HG03342 (cell line): ENCODE results near the gene EDA.
"Not testable (repeated sequence)": the region's sequence is repeated elsewhere in the genome, so short reads cannot be mapped to it uniquely, and the experiment has no call there.

ENCODE experiments used
- ATAC-seq: cut with Tn5 transposase; IDR thresholded peaks from one replicate; pipeline ENCODE4 v1.9.1; 2021; ENCODE audit warnings: mild to moderate bottlenecking, moderate library complexity; ENCODE audit not compliant: unreplicated experiment

Gene EDA

DNA sequence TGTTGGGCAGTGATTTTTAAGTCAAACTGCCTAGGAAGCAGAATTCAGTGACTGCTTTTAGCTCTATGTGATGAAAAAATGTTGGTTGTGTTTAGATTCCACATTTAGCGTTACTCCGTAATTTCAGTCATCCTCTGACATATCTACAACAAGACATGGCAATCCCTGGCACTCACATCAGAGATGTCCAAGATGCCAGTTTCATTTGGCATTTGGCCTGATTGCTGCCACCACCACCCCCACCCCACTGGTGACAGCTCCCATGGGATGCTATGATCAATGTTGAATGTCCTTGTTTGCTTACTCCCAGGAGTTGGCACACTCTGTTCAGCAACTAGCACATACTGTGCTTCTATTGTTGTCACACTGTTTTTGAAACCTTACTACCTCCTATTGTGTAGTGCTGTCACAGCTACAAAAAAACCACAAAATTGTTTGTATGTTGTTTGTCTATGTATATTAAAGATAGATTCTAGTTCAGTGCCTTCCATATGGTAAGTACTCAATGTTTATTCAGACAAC, 332.4 kb downstream of the EDA start:
- ATAC-seq: no peak

DNA sequence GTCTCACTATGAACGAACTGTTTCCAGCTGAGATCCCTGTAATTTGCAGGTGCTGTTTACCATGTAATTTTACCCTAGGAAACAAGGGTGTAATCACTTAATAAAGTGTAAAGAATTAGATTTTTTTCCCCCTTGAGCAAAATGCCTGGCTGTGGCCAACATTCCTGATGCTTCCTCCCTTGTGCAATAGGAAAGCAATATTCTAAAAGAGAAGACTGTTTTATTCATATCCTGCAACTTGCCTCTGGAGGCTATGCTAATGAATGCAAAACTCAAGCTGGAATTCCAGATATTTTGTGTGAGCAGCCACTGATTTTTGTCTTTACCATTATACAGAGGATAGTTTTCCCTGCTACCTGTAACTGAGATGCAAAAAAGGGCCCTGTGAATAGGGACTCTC, 335.8 kb downstream of the EDA start:
- no peak for ATAC-seq

GRCh38 chrX:69959712-69960111, 343.8 kb downstream of the EDA start:
- no peak for ATAC-seq

- no peak for ATAC-seq
Measured at GRCh38 chrX:69961365-69962072, 345.6 kb downstream of the EDA start.

DNA sequence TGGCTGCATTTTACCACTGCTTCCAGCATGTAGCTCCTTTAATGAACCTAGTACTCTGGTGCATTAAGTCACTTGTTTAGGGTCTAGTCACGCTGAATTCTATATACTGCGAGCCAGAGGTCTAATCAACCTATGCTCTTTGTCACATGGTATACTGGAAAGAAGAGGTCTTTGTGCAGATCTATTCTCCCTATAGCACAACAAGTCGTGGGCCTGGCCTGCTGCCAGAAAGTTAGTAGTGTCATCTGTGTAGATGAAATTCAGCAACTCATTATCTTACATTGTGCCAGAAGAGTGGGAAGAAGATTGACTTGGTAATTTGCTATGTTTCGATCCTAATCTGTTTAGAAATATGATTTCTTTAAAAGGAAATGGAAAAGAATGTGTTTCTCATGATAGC, 353.0 kb downstream of the EDA start:
- ATAC-seq: no peak

- ATAC-seq: no peak
Measured at GRCh38 chrX:69969460-69969859, 353.5 kb downstream of the EDA start.

- ATAC-seq: no peak
Measured at GRCh38 chrX:69987691-69988090, 371.8 kb downstream of the EDA start.

DNA sequence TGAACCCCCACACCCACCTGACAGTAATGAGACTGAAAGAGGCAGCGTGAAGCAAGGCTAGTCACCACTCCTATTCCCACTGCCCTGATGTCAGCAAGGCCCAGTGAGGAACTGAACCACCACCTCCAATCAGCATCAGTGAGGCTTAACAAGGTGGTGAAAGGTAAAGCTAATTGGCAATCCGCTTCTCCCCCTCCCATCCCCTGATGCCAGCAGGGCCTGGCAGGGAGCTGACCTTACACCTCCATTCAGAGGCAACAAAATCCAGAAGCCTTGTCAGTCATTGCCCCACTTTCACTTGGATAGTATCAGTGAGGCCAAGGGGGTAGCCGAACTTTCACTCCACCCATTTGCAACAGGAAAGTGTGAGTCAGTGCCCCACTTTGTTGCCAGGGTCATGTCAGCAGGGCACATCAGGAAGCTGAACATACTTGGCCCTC, 373.1 kb downstream of the EDA start:
- no peak for ATAC-seq

DNA sequence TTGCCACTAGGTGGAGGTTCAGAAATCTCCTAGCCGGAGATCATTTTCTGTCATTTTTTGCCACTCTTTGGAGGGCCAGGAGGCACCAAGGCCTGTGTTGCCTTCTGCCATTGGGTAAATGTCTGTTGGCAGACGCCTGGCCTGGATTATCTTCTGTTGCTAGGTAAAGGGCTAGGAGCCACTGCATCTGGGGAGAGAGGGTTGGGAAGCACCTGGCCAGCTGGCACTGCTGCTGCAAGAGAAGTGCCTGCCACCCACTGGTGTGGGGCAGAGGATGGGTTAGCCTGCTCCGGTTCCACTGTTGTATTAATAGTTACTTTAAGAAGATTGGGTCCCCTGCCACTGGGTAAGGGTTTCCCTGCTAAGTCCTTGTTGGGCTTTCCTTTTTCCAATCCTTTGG, 375.8 kb downstream of the EDA start:
- no peak for ATAC-seq

DNA sequence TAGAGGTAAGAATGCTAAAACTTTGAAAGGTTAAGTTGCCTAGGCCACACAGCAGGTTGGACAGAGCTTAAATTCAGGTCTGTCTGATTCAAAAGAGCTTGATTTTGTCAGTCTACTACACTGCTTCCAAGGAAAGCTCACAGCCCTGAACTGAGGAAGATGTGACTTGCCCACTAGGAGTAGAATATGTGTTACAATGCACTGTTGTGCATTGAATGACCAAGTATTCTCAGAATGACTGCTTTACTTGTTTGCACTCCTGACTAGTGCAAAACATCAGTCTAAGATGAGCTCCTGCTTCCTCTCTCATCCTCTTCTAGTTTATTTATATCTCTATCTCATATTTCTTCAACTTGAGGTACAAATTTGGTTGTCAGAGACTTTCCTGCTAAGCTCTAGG, 377.6 kb downstream of the EDA start:
- ATAC-seq: no peak

- ATAC-seq: no peak
Measured at GRCh38 chrX:69995362-69996112, 379.6 kb downstream of the EDA start.

DNA sequence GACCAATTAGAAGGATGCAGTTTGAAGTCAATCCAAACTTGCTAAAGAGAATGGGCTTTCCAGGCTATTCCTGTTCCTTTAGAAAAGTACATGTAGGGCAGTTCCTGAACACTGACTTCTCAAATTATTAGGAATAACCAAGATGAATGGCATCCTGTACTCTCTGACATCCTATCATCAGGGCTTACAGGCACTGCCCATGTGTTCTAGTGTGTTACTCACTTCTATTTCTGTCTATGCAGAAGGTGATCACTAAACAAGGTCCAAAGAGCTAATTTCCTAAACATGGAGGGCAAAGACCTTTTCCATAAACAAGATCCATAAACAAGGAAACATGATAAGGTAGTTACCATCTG, 380.2 kb downstream of the EDA start:
- ATAC-seq: no peak

GRCh38 chrX:69998299-69998698, 382.4 kb downstream of the EDA start:
- not testable (repeated sequence) for ATAC-seq

GRCh38 chrX:70001269-70001668, 385.4 kb downstream of the EDA start:
- ATAC-seq: no peak

DNA sequence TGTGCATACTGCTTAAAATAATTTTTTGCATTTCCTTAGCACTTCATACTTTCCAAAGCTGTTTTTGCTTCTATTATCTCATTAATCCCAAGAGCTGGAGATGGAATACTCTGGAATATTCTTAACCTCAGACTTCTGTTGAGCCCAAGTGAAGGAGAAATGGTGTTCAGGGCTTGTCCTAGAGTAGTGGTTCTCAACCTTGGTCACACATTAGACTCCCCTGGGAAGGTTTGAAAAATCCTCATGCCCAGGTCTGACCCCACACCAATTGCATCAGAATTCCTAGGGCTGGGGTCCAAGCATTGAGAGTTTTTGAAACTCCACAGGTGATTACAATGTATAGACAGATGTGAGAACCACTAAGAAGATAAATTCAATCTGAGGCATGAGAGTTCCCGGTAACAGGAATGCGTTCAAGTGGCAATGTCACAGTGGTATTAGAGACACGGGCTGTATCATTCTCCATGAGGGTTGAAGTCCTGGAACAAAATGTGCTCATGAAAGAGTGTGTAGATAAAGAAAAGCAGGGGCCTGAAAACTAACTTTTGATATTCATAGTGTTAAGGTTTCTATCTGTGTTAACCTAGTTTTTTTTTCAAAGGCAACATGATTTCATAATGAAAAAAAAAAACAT, 385.9 kb downstream of the EDA start:
- ATAC-seq: no peak

- ATAC-seq: no peak
Measured at GRCh38 chrX:70007946-70008345, 392.0 kb downstream of the EDA start.

DNA sequence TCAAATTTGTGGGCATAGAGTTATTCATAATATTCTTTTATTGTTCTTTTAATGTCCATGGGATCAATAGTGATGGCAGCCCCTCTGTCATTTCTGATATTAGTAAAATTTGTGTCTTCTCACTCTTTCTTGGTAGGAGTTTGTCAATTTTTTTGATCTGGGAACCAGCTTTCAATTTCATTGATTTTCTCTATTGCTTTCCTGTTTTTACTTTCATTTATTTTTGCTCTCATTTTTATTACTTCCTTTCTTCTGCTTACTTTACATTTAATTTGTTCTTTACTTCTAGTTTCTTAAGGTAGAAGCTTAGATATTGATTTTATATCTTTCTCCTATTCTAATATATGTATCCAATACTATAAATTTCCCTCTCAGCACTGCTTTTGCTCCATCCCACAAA, 393.1 kb downstream of the EDA start:
- ATAC-seq: no peak

- no peak for ATAC-seq
Measured at GRCh38 chrX:70009970-70010369, 394.1 kb downstream of the EDA start.

DNA sequence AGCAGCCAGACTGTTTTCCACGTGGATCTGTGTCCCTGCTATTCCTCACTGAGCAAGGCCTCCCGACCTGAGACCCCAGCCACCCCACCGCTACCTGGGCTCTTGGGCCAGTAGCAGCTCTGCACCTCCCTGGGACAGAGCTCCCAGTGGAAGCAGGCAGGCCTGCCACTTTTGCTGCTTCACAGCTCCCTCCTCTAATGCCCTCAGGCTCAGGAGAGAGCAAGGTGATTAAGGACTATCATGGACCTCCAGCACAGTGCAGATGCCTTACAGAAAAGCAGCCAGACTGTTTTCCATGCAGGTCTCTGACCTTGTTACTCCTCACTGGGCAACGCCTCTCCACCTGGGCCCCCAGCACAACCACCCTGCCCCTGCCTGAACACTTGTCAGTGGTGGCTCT, 396.8 kb downstream of the EDA start:
- no peak for ATAC-seq

GRCh38 chrX:70013466-70014381, 397.8 kb downstream of the EDA start:
- no peak for ATAC-seq

GRCh38 chrX:70016513-70016912, 400.6 kb downstream of the EDA start:
- ATAC-seq: no peak
